ENCODE measurements around the gene MOBP.
"Not testable (repeated sequence)": the region's sequence is repeated elsewhere in the genome, so short reads cannot be mapped to it uniquely, and the experiment has no call there.

The MOBP gene

GRCh38 chr3:39453134-39453533 is 14.3 kb upstream of the MOBP start:
- no peak for DNase-seq

GRCh38 chr3:39453872-39454271 is 13.6 kb upstream of the MOBP start:
- not testable (repeated sequence) for DNase-seq

- DNase-seq, result no peak
Observed at GRCh38 chr3:39454591-39455217, 12.8 kb upstream of the MOBP start.

- no peak for DNase-seq
Observed at GRCh38 chr3:39456159-39456558, 11.3 kb upstream of the MOBP start.

GRCh38 chr3:39457361-39457760 is 10.1 kb upstream of the MOBP start:
- no peak for DNase-seq

- not testable (repeated sequence) for DNase-seq
Observed at GRCh38 chr3:39458579-39458978, 8.9 kb upstream of the MOBP start.

- no peak for DNase-seq
Observed at GRCh38 chr3:39460677-39461076, 6.8 kb upstream of the MOBP start.

GRCh38 chr3:39463269-39463668 is 4.2 kb upstream of the MOBP start:
- no peak for DNase-seq

- no peak for DNase-seq
Observed at GRCh38 chr3:39466988-39467387, 492 bp upstream of the MOBP start.

- no peak for DNase-seq
Observed at GRCh38 chr3:39468108-39468436, 592 bp downstream of the MOBP start.

- no peak for DNase-seq
Observed at GRCh38 chr3:39469258-39469657, 1.8 kb downstream of the MOBP start.

- no peak for DNase-seq
Observed at GRCh38 chr3:39469945-39470344, 2.5 kb downstream of the MOBP start.

GRCh38 chr3:39471652-39472051 is 4.2 kb downstream of the MOBP start:
- DNase-seq, result no peak

- DNase-seq, result no peak
Observed at GRCh38 chr3:39473452-39474125, 6.1 kb downstream of the MOBP start.

- no peak for DNase-seq
Observed at GRCh38 chr3:39474126-39474515, 6.6 kb downstream of the MOBP start.

GRCh38 chr3:39476783-39477182 is 9.3 kb downstream of the MOBP start:
- DNase-seq, result no peak

- DNase-seq, result no peak
Observed at GRCh38 chr3:39478226-39478625, 10.7 kb downstream of the MOBP start.

- no peak for DNase-seq
Observed at GRCh38 chr3:39479701-39480414, 12.4 kb downstream of the MOBP start.

GRCh38 chr3:39485547-39485946 is 18.1 kb downstream of the MOBP start:
- DNase-seq, result no peak

- no peak for DNase-seq
Observed at GRCh38 chr3:39491014-39491413, 23.5 kb downstream of the MOBP start.

- DNase-seq, result no peak
Observed at GRCh38 chr3:39491733-39492350, 24.4 kb downstream of the MOBP start.

GRCh38 chr3:39494781-39495180 is 27.3 kb downstream of the MOBP start:
- DNase-seq, result no peak

- DNase-seq, result no peak
Observed at GRCh38 chr3:39497753-39498152, 30.3 kb downstream of the MOBP start.

All from left hindlimb (tissue), 1 donor.